Activated effector memory CD4-positive, alpha-beta T cell treated with anti-CD3 and anti-CD28 coated beads, Interleukin-2, amount 50 U/mL, for 16 hours (primary cell): ENCODE data around the gene AADACL4.

ENCODE experiments used
- DNase-seq: peaks from one replicate; pipeline ENCODE4 v3.0.0-alpha.2; 2020

Gene AADACL4

GRCh38 chr1:12643785-12644184 lies at the start of gene AADACL4:
Gene AADACL4 (plus strand): TSS chr1:12644085. CDS start chr1:12644547, 462 bp downstream.
- DNase-seq: no peak

GRCh38 chr1:12594490-12594889 lies 49.4 kb upstream of the AADACL4 start:
- no peak for DNase-seq

GRCh38 chr1:12594966-12595756 lies 48.7 kb upstream of the AADACL4 start:
- peak; percentile 66 for DNase-seq

- DNase-seq: no peak
Observed at GRCh38 chr1:12595757-12596006, 48.2 kb upstream of the AADACL4 start.

GRCh38 chr1:12596007-12596821 lies 47.7 kb upstream of the AADACL4 start:
- DNase-seq: no peak

- DNase-seq: no peak
Observed at GRCh38 chr1:12597792-12598191, 46.1 kb upstream of the AADACL4 start.

GRCh38 chr1:12598974-12599373 lies 44.9 kb upstream of the AADACL4 start:
- DNase-seq: no peak

- DNase-seq: no peak
Observed at GRCh38 chr1:12599657-12600056, 44.2 kb upstream of the AADACL4 start.

- DNase-seq: no peak
Observed at GRCh38 chr1:12600335-12600734, 43.5 kb upstream of the AADACL4 start.

- peak; percentile 82 for DNase-seq
Observed at GRCh38 chr1:12600880-12601633, 42.8 kb upstream of the AADACL4 start.

GRCh38 chr1:12601700-12602658 lies 41.9 kb upstream of the AADACL4 start:
- DNase-seq: no peak

- DNase-seq: no peak
Observed at GRCh38 chr1:12602659-12603024, 41.2 kb upstream of the AADACL4 start.

- no peak for DNase-seq
Observed at GRCh38 chr1:12603224-12603623, 40.7 kb upstream of the AADACL4 start.

- DNase-seq: peak; percentile 80
Observed at GRCh38 chr1:12604114-12604874, 39.6 kb upstream of the AADACL4 start.

- no peak for DNase-seq
Observed at GRCh38 chr1:12604986-12605385, 38.9 kb upstream of the AADACL4 start.

GRCh38 chr1:12607263-12607662 lies 36.6 kb upstream of the AADACL4 start:
- no peak for DNase-seq

- DNase-seq: no peak
Observed at GRCh38 chr1:12608311-12608957, 35.5 kb upstream of the AADACL4 start.

GRCh38 chr1:12609469-12610003 lies 34.3 kb upstream of the AADACL4 start:
- no peak for DNase-seq

- no peak for DNase-seq
Observed at GRCh38 chr1:12610305-12610935, 33.5 kb upstream of the AADACL4 start.

GRCh38 chr1:12610941-12611340 lies 32.9 kb upstream of the AADACL4 start:
- DNase-seq: no peak
